K562 (cell line): ENCODE data around the gene DENR. TPM values are rescaled to one million over a fixed set of nuclear protein-coding genes. Genes with fewer than 3 reads are reported as not detected.

Experiments
- ARID2 ChIP-seq: fragments of 450-650 bp; IDR thresholded peaks from 2 replicates; pipeline ENCODE4 v1.6.1; 2017; ENCODE audit warnings: antibody characterized with exemption, mild to moderate bottlenecking
- BHLHE40 ChIP-seq: IDR thresholded peaks from 2 replicates; pipeline ENCODE4 v1.6.1; 2011; ENCODE audit warnings: low read length, improper control_type of control experiment
- CBX1 ChIP-seq: sonication (generic); IDR thresholded peaks from 2 replicates; pipeline ENCODE4 v1.6.1; 2016; ENCODE audit warnings: antibody characterized with exemption, low read depth, mild to moderate bottlenecking
- FOXP1 ChIP-seq: sonication (generic); formaldehyde crosslinking; IDR thresholded peaks from 2 replicates; pipeline ENCODE4 v1.8.0; 2022; ENCODE audit warnings: mild to moderate bottlenecking, missing genetic modification reagents
- MXI1 ChIP-seq: IDR thresholded peaks from 2 replicates; pipeline ENCODE4 v1.6.1; 2011; ENCODE audit warnings: low read depth, mild to moderate bottlenecking, improper control_type of control experiment, low read length
- NCOA1 ChIP-seq: fragments of 450-650 bp; IDR thresholded peaks from 2 replicates; pipeline ENCODE4 v1.6.1; 2016; ENCODE audit warnings: low read depth
- NUFIP1 ChIP-seq: fragments of 450-650 bp; IDR thresholded peaks from 2 replicates; pipeline ENCODE4 v1.6.1; 2018; ENCODE audit not compliant: partially characterized antibody
- POLR2A ChIP-seq: fragments of 450-650 bp; conservative IDR thresholded peaks from 2 replicates; pipeline ENCODE4 v1.6.1; 2016
- POLR2AphosphoS5 ChIP-seq: IDR thresholded peaks from 2 replicates; pipeline ENCODE4 v1.6.1; 2011; ENCODE audit warnings: mild to moderate bottlenecking, low read depth, low read length, moderate library complexity; ENCODE audit not compliant: control insufficient read depth, insufficient read depth
- POLR2H ChIP-seq: IDR thresholded peaks from 2 replicates; pipeline ENCODE4 v1.6.1; 2016; ENCODE audit warnings: missing genetic modification characterization, low read depth, mild to moderate bottlenecking, control low read depth, missing compliant biosample characterization, moderate library complexity
- PTTG1 ChIP-seq: fragments of 450-650 bp; IDR thresholded peaks from 2 replicates; pipeline ENCODE4 v1.6.1; 2016; ENCODE audit warnings: low read depth, mild to moderate bottlenecking, missing genetic modification characterization, missing compliant biosample characterization
- RBM14 ChIP-seq: fragments of 200-400 bp; formaldehyde crosslinking; IDR thresholded peaks from 2 replicates; pipeline ENCODE4 v1.6.1; 2018; ENCODE audit warnings: low read depth, mild to moderate bottlenecking, low read length, moderate library complexity, borderline replicate concordance; ENCODE audit not compliant: insufficient read depth
- TCF7 ChIP-seq: sonication (generic); IDR thresholded peaks from 2 replicates; pipeline ENCODE4 v1.6.1; 2016; ENCODE audit warnings: antibody characterized with exemption, borderline replicate concordance
- TCFL5 ChIP-seq: fragments of 250-450 bp; sonication (Bioruptor Pico); conservative IDR thresholded peaks from 2 replicates; pipeline ENCODE4 v1.6.1; 2021; ENCODE audit warnings: mild to moderate bottlenecking, moderate library complexity, matching md5 sums
- THRAP3 ChIP-seq: fragments of 450-650 bp; IDR thresholded peaks from 2 replicates; pipeline ENCODE4 v1.6.1; 2016; ENCODE audit warnings: mild to moderate bottlenecking, inconsistent platforms, borderline replicate concordance
- ZNF184 ChIP-seq: sonication (generic); formaldehyde crosslinking; IDR thresholded peaks from 2 replicates; pipeline ENCODE4 v1.5.0; 2020; ENCODE audit warnings: missing genetic modification reagents
- polyA plus RNA-seq, 8 experiments: library from polyadenylated mRNA; depleted of rRNA in 4 of 8; stranded (reverse) in 5 of 8; unstranded in 3 of 8; fragments of >200 nt; fragmentation: Nextera tagmentation in 2 of 8; fragmentation: Illumina TruSeq in 1 of 8; extraction: Ambion mirVana in 2 of 8; extraction: Trizol in 1 of 8; gene quantifications; 2 replicates each; pipeline versions ENCODE4 v1.2.1 to v1.2.3, GENCODE V29; 2011 to 2014; ENCODE audit warnings: inconsistent platforms in 1 of 8, missing spikeins in 1 of 8
- total RNA-seq, 7 experiments: library from RNA; depleted of rRNA in 6 of 7; stranded (reverse); fragments of >200 nt in 6 of 7; fragmentation: Illumina TruSeq in 2 of 7; extraction: Trizol in 2 of 7; gene quantifications; 2 replicates each; pipeline versions ENCODE4 v1.2.1 to v1.2.3, GENCODE V29; 2011 to 2021; ENCODE audit warnings: low replicate concordance in 1 of 7
- TF ChIP-seq, protein P1 (sequence below), 2 experiments: IDR thresholded peaks; 2 replicates each; pipeline ENCODE4 v1.6.1; 2011; ENCODE audit warnings: borderline replicate concordance in 1 of 2, control low read depth in 1 of 2, low read depth in 1 of 2, low read length in 1 of 2, mild to moderate bottlenecking in 1 of 2, mixed read lengths in 1 of 2, moderate library complexity in 1 of 2; ENCODE audit not compliant: insufficient read depth in 1 of 2, insufficient read length in 1 of 2, poor library complexity in 1 of 2, severe bottlenecking in 1 of 2; ENCODE audit errors: extremely low read depth in 1 of 2
- TF ChIP-seq, protein P2 (sequence below): sonication (generic); formaldehyde crosslinking; IDR thresholded peaks from 2 replicates; pipeline ENCODE4 v1.5.0; 2020; ENCODE audit warnings: missing genetic modification reagents
- TF ChIP-seq, protein P3 (sequence below): fragments of 450-650 bp; IDR thresholded peaks from 2 replicates; pipeline ENCODE4 v1.6.1; 2016; ENCODE audit warnings: low read depth, mild to moderate bottlenecking, moderate library complexity
- TF ChIP-seq, protein P4 (sequence below): fragments of 450-650 bp; IDR thresholded peaks from 2 replicates; pipeline ENCODE4 v1.6.1; 2016; ENCODE audit warnings: missing biosample characterization, missing genetic modification characterization
- TF ChIP-seq, protein P5 (sequence below): sonication (generic); formaldehyde crosslinking; IDR thresholded peaks from 2 replicates; pipeline ENCODE4 v1.8.1; 2022; ENCODE audit warnings: missing genetic modification reagents
- TF ChIP-seq, protein P6 (sequence below): fragments of 250-450 bp; sonication (Bioruptor Pico); IDR thresholded peaks from 2 replicates; pipeline ENCODE4 v1.4.0; 2020

Gene DENR
- total and polyA plus RNA-seq, 9 of the 15 experiments (the other 6 are each of a cell fraction or from before 2014, with no cell fraction given), result 32.5 to 77.4 (median 54.7) TPM

DNA sequence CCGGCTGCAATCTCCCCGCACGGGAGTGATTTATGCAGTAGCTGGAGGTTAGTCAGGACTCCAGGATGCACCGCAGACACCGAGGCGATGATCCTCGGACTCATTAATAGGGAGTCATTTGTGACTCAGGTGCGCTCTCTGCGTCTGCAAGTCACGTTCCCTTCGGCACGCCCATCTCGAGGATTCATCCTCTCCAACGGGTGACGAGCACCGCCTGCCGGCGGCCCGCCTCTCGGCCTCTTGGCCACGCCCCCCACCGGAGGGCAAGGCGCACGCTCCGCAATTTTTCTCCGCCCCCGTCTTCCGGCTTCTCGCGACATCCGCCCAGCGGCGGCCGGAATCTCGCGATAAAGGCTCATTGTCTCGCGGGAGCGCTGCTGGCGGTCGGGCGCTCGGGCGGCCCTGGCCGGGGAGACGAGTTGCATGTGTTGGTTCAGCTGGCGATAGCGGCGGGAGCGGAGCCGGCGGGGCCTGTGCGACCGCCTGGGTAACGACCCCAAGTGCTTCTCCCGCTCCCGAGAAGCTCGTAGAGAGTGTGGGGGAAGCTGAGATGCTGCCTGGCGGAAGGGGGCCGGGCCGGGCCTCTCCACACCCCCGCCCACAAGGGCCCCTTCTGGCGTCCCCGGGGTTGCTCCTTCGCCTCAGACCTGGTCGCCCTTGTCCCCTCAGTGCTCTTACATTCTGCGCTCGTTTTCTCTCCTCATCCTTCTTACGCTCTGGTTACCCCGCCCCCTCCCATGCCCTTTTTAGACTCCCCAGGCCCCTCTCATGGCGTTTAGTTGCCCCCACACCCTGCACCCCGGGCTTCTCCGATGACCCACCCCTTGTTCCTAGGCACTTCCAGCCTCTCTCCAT is at the start of gene DENR (continued):
- TF ChIP-seq NCOA1 (no peak), PTTG1 (no peak), RBM14 (0 out of 2 replicates have a peak, but pooled peaks have one; percentile 35), BHLHE40 (peak; percentile 99), TCFL5 (CRISPR knock-in tag) (no peak), CBX1 (peak; percentile 77; the same call in 1 of the 2 replicates), MXI1 (peak; percentile 87), THRAP3 (no peak), ZNF184 (CRISPR knock-in tag) (no peak), POLR2H (peak; percentile 78), ARID2 (peak; percentile 86; the same call in 1 of the 2 replicates), POLR2A (peak; percentile 97), TCF7 (peak; percentile 33; the same call in 1 of the 2 replicates), NUFIP1 (no peak), FOXP1 (CRISPR knock-in tag) (peak; percentile 68; the same call in 1 of the 2 replicates), POLR2AphosphoS5 (peak; percentile 85)
- TF ChIP-seq, protein P1, sequence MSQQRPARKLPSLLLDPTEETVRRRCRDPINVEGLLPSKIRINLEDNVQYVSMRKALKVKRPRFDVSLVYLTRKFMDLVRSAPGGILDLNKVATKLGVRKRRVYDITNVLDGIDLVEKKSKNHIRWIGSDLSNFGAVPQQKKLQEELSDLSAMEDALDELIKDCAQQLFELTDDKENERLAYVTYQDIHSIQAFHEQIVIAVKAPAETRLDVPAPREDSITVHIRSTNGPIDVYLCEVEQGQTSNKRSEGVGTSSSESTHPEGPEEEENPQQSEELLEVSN (IDR thresholded peaks at IDR 0.05; ENCODE audit: borderline replicate concordance in 1 of 2, extremely low read depth in 1 of 2, insufficient read depth in 1 of 2, insufficient read length in 1 of 2, low read depth in 1 of 2, low read length in 1 of 2, poor library complexity in 1 of 2, severe bottlenecking in 1 of 2), result peak in 1 of 2 experiments; percentile 75
- TF ChIP-seq, protein P2, sequence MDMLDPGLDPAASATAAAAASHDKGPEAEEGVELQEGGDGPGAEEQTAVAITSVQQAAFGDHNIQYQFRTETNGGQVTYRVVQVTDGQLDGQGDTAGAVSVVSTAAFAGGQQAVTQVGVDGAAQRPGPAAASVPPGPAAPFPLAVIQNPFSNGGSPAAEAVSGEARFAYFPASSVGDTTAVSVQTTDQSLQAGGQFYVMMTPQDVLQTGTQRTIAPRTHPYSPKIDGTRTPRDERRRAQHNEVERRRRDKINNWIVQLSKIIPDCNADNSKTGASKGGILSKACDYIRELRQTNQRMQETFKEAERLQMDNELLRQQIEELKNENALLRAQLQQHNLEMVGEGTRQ (CRISPR knock-in tag), result peak; percentile 61; the same call in 1 of the 2 replicates
- TF ChIP-seq, protein P3, sequence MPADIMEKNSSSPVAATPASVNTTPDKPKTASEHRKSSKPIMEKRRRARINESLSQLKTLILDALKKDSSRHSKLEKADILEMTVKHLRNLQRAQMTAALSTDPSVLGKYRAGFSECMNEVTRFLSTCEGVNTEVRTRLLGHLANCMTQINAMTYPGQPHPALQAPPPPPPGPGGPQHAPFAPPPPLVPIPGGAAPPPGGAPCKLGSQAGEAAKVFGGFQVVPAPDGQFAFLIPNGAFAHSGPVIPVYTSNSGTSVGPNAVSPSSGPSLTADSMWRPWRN, result no peak; the same call in 1 of the 2 replicates
- TF ChIP-seq, protein P4, sequence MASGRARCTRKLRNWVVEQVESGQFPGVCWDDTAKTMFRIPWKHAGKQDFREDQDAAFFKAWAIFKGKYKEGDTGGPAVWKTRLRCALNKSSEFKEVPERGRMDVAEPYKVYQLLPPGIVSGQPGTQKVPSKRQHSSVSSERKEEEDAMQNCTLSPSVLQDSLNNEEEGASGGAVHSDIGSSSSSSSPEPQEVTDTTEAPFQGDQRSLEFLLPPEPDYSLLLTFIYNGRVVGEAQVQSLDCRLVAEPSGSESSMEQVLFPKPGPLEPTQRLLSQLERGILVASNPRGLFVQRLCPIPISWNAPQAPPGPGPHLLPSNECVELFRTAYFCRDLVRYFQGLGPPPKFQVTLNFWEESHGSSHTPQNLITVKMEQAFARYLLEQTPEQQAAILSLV, result no peak
- TF ChIP-seq, protein P5, sequence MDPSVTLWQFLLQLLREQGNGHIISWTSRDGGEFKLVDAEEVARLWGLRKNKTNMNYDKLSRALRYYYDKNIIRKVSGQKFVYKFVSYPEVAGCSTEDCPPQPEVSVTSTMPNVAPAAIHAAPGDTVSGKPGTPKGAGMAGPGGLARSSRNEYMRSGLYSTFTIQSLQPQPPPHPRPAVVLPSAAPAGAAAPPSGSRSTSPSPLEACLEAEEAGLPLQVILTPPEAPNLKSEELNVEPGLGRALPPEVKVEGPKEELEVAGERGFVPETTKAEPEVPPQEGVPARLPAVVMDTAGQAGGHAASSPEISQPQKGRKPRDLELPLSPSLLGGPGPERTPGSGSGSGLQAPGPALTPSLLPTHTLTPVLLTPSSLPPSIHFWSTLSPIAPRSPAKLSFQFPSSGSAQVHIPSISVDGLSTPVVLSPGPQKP (CRISPR knock-in tag), result no peak
- TF ChIP-seq, protein P6, sequence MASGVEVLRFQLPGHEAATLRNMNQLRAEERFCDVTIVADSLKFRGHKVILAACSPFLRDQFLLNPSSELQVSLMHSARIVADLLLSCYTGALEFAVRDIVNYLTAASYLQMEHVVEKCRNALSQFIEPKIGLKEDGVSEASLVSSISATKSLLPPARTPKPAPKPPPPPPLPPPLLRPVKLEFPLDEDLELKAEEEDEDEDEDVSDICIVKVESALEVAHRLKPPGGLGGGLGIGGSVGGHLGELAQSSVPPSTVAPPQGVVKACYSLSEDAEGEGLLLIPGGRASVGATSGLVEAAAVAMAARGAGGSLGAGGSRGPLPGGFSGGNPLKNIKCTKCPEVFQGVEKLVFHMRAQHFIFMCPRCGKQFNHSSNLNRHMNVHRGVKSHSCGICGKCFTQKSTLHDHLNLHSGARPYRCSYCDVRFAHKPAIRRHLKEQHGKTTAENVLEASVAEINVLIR (CRISPR knock-in tag), result no peak
